Retinal pigment epithelial cell (primary cell): ENCODE results near the gene CHD1L.
"Not testable (repeated sequence)": the region's sequence is repeated elsewhere in the genome, so short reads cannot be mapped to it uniquely, and the experiment has no call there.

ENCODE experiments used
- DNase-seq: peaks from one replicate; pipeline ENCODE4 v3.0.0-alpha.2; 2010; ENCODE audit warnings: low read depth
- H3K4me3 ChIP-seq: 2 replicates; pipeline ENCODE4 v1.5.1; 2011; ENCODE audit warnings: mild to moderate bottlenecking, low read length, control low read depth, moderate library complexity
- TF ChIP-seq, protein P1 (sequence below): conservative IDR thresholded peaks from 2 replicates; pipeline ENCODE4 v1.5.1; 2011; ENCODE audit warnings: low read depth, low read length, control low read depth, inconsistent platforms

Gene CHD1L

DNA sequence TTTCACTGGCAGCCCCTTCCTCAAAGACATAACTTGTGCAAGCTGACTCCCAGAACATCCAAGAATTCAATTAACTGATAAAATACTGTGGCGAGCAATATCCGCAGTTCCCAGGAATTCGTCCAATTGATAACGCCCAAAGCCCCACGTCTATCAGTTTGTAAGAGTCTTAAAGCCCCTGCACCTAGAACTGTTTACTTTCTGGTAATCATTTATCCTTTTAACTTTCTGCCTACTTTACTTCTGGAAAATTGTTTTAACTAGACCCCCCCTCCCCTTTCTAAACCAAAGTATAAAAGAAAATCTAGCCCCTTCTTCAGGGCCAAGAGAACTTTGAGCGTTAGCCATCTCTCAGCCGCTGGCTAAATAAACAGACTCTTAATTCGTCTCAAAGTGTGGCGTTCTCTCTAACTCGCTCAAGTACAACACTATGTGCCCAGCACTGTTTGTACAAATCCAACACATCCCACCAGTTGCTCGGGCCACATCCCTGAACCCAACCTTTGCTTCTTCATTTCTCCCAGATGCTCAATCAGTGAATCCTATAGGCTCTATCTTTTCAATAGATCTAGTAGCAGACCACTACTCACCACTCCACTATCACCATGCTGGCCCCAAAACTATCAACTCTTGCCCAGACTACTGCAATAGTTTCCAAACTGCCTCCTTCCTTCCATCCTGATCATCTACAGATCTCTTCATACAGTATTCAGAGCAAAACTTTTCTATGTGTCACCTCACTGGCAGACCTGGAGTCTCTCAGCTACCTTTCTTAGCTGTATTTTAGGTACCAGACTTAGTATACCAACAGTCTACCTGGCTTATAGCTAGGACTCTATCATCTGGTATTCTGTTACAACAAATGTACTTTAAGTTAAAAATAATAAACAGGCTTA is 3.3 kb upstream of the CHD1L start:
- TF ChIP-seq, protein P1, sequence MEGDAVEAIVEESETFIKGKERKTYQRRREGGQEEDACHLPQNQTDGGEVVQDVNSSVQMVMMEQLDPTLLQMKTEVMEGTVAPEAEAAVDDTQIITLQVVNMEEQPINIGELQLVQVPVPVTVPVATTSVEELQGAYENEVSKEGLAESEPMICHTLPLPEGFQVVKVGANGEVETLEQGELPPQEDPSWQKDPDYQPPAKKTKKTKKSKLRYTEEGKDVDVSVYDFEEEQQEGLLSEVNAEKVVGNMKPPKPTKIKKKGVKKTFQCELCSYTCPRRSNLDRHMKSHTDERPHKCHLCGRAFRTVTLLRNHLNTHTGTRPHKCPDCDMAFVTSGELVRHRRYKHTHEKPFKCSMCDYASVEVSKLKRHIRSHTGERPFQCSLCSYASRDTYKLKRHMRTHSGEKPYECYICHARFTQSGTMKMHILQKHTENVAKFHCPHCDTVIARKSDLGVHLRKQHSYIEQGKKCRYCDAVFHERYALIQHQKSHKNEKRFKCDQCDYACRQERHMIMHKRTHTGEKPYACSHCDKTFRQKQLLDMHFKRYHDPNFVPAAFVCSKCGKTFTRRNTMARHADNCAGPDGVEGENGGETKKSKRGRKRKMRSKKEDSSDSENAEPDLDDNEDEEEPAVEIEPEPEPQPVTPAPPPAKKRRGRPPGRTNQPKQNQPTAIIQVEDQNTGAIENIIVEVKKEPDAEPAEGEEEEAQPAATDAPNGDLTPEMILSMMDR, result no peak
- no peak overlapping the region for H3K4me3 ChIP-seq

DNA sequence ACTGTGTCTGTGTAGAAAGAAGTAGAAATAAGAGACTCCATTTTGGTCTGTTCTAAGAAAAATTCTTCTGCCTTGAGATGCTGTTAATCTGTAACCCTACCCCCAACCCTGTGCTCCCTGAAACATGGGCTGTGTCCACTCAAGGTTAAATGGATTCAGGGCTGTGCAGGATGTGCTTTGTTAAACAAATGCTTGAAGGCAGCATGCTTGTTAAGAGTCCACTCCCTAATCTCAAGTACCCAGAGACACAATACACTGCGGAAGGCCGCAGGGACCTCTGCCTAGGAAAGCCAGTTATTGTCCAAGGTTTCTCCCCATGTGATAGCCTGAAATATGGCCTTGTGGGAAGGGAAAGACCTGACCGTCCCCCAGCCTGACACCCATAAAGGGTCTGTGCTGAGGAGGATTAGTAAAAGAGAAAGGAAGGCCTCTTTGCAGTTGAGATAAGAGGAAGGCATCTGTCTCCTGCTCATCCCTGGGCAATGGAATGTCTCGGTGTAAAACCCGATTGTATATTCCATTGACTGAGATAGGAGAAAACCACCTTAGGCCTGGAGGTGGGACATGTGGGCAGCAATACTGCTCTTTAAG is 2.3 kb upstream of the CHD1L start:
- not testable (repeated sequence) for H3K4me3 ChIP-seq, DNase-seq

More for the DNA sequence above, 3.3 kb upstream of the CHD1L start:
- no peak for DNase-seq

DNA sequence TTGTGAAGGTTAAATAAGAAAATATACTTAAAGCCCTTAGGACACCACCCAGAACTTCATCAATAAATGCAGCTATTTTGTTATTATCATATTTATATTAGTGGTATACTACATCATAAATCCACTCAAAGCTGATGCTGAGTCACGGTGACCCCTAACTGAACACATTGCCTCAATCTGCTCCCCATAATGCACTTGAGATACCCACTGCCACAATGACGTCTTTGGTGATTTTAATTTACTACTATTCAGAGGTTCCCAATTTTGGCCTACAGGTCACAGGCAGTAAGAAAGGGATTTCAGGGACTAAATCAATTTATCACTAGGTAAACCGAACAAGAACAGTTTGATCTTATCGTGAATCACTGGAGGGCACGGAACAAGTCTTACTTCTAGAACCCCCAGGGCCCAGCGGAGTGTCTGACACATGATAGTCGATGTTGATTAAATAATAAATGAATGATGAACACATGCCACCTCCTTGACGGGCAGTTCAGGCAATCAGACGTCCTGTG is 493 bp upstream of the CHD1L start:
- DNase-seq, result no peak
- peak overlapping the region; percentile 36 for H3K4me3 ChIP-seq
- TF ChIP-seq, protein P1, result no peak

DNA sequence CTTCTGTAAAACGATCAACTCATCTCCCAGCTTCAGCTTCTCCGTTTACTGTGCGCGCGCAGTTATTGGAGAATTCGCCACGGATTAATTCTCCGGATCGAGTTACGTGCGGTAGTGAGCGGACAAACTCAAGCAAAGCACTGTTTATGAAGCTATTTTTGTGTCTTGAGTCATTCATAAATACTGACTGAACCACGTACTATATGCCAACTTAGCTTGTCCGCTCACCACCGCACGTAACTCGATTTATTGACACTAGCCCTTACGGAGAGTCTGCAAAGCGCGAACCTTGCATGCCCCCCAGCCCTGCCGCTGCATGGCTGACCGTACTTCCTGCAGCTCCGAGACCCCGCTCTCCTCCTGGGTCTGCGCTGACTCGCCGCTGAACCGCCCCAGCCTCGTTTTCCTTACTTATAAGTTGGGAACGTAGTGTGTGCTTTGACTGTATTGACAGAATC is 773 bp downstream of the CHD1L start:
- no peak for DNase-seq
- peak overlapping the region; percentile 89 for H3K4me3 ChIP-seq
- TF ChIP-seq, protein P1, result no peak

DNA sequence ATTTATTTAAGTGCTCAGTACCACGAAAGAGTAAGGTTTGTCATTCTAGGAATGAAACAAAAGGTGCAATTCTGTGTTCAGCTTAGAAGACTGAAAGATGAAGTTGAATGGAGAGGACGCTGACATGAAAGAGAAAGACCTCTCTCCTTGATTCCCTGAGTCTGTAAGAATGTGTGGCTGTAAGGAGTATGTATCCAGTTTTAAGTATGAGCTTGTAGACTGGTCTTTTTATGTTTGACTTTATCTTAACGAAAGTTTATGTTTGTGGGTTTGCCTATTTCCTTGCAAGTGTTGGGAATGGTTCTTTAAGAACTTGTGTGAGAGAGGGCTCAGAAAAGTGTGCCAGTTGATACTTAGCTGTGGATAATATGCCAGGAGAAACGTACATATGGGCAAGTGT is 1.4 kb downstream of the CHD1L start:
- no peak for DNase-seq
- H3K4me3 ChIP-seq, result peak overlapping the region; percentile 89
- TF ChIP-seq, protein P1, result no peak

DNA sequence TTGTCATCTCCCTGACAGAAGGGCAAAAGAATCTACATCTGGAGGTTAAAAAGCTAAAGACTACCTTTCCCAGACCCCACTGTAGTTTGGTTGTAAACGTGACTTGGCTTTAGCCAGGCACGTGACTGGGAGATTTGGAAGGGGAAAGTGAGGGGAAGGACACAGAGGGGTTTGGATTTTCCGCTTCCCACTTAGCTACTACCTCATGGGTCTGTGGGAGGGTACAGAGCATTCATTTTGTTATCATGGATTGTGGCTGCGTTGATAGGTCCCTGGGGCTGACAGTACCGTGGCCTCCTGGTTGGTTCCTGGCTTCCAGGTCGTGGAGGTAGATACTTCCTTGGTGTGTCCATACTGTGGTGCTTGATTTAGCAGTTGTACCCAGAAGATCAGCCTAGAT is 2.6 kb downstream of the CHD1L start:
- no peak overlapping the region for H3K4me3 ChIP-seq
- TF ChIP-seq, protein P1, result no peak
- DNase-seq, result no peak

DNA sequence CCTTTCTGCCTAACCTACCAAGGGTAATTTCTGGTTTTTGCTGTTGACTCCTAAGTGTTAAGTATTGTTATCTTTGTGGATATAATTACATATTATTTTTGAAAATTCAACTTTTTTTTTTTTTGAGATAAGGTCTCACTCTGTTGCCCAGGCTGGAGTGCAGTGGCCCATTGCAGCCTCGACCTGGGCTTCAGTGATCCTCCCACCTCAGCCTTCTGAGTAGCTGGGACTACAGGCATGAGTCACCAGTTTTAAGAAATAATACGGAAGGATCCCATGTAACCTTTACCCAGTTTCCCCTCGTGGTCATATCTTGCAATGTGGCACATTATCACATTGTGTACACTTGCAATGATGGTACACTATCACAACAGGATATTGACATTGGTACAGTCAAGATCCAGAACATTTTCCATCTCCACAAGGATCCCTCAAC is 3.1 kb downstream of the CHD1L start:
- TF ChIP-seq, protein P1, result no peak
- no peak for DNase-seq
- H3K4me3 ChIP-seq, result no peak overlapping the region
